A673 (cell line): ENCODE measurements around the gene ANXA5.

Experiments
- EZH2 ChIP-seq: fragments of 200-600 bp; sonication (generic); IDR thresholded peaks from 2 replicates; pipeline ENCODE4 v1.6.1; 2017; ENCODE audit warnings: borderline replicate concordance, low read depth, mild to moderate bottlenecking, mixed read lengths, antibody characterized with exemption, low read length; ENCODE audit not compliant: poor library complexity, severe bottlenecking
- TF ChIP-seq, protein P1 (sequence below): fragments of 300-800, 200-600 bp; sonication (generic); conservative IDR thresholded peaks from 2 replicates; pipeline ENCODE4 v1.5.1; 2017; ENCODE audit warnings: low read depth, mild to moderate bottlenecking, antibody characterized with exemption, low read length, moderate library complexity, mixed read lengths

- TF ChIP-seq, protein P1, sequence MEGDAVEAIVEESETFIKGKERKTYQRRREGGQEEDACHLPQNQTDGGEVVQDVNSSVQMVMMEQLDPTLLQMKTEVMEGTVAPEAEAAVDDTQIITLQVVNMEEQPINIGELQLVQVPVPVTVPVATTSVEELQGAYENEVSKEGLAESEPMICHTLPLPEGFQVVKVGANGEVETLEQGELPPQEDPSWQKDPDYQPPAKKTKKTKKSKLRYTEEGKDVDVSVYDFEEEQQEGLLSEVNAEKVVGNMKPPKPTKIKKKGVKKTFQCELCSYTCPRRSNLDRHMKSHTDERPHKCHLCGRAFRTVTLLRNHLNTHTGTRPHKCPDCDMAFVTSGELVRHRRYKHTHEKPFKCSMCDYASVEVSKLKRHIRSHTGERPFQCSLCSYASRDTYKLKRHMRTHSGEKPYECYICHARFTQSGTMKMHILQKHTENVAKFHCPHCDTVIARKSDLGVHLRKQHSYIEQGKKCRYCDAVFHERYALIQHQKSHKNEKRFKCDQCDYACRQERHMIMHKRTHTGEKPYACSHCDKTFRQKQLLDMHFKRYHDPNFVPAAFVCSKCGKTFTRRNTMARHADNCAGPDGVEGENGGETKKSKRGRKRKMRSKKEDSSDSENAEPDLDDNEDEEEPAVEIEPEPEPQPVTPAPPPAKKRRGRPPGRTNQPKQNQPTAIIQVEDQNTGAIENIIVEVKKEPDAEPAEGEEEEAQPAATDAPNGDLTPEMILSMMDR: no peak
- TF ChIP-seq EZH2: no peak
Observed at GRCh38 chr4:121701263-121701662, 4.5 kb upstream of the ANXA5 start.
